DMS153 treated with DMSO at 0.1 percent for 48 hours (cell line): ENCODE results near the gene DMAP1.

Experiments used
- DNase-seq: peaks from one replicate; lab custom pipeline; 2025; ENCODE audit not compliant: unreplicated experiment; lab: John Stamatoyannopoulos, UW

The DMAP1 gene

DNA sequence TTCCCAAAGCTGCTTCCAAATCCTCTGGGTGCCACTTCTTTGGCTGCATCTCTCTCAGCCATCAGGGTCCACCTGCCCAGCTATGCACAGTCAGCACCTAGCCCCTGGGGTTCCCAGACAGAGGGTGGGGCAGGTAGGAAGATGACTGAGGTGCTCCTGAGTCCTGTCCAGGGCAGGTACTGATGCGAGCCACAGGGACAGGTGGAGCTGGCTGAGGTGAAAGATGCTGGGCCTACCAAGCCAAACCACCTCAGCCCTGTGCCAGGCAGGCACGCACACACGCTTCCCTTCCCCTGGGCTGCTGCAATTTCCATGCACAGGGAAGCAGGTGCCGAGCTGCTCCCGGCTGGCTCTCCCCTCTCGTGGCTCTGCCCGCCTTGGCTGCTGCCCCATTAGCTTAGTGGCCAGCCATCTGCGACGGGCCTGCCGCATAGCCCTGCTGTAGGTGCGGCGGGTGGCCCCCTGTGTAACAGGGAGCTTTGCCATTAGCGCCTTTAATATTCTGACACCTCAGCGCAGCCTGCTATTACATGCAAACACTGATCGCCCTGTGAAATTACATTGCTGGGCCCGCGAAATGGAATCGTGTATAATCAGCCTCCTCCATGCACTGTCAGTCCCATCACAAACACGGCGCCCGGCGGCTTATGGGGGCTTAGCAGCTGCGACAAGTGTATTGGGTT is 38.9 kb downstream of the DMAP1 start:
- no peak for DNase-seq

- no peak for DNase-seq
Observed at GRCh38 chr1:44254392-44254910, 41.2 kb downstream of the DMAP1 start.

- DNase-seq: no peak
Observed at GRCh38 chr1:44256762-44257554, 43.7 kb downstream of the DMAP1 start.

DNA sequence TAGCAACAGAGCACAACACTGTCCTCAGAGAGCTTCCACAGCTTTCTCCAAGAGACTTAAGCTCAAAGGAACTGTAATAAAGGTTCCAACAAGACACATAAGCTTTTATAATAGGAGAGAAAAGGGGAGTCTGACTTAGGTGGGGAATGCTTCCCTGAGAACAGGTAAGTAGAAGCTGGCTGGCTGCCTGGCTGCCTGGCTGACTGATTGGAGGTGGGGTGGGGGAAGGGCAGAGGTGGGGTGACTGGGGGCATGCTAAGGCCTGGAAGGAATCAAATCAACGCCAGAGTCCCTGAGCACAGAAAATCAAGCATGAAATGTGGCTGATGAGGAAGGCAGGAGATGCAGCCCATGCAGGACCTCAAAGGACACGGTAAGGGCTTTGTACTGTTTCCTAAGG is 45.8 kb downstream of the DMAP1 start:
- DNase-seq: no peak

- DNase-seq: no peak
Observed at GRCh38 chr1:44260792-44261170, 47.5 kb downstream of the DMAP1 start.

- DNase-seq: no peak
Observed at GRCh38 chr1:44261171-44261817, 48.0 kb downstream of the DMAP1 start.

- DNase-seq: no peak
Observed at GRCh38 chr1:44261962-44262361, 48.7 kb downstream of the DMAP1 start.

- no peak for DNase-seq
Observed at GRCh38 chr1:44262414-44262813, 49.1 kb downstream of the DMAP1 start.

DNA sequence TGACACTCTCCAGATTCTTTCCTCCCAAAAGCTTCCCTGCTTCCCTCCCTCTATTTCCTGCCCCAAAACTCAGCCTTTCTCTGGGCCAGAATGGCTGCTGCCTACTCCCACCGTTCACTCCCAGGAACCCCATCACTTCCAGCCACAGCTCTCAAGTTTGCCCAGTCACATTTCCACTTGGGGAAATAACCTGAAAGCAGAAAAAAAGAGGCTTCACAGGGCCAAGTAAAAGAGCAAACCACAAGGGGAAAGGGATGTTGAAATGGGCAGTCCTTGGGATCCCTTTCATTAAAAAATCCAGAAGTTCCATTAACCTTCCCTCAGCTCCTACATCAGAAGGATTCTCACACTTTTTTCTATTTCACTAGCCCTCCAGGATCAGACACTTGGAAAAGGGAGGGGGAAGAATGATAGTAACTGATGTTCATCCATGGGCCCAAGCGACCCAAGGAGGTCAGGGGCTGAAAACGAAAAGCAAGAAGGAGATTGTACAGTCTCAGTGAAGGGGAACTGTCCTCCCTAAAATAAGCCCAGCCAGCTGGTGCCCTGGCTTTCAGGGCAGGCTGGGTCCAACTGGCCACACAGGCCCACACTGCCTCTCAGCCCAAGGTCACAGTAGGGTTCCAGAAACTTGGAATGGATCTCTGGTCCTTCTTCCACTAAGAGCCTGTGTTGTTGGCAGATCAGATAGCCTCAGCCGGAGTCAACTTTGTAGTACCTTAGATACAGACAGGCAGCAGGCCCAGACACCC is 49.7 kb downstream of the DMAP1 start:
- no peak for DNase-seq

DNA sequence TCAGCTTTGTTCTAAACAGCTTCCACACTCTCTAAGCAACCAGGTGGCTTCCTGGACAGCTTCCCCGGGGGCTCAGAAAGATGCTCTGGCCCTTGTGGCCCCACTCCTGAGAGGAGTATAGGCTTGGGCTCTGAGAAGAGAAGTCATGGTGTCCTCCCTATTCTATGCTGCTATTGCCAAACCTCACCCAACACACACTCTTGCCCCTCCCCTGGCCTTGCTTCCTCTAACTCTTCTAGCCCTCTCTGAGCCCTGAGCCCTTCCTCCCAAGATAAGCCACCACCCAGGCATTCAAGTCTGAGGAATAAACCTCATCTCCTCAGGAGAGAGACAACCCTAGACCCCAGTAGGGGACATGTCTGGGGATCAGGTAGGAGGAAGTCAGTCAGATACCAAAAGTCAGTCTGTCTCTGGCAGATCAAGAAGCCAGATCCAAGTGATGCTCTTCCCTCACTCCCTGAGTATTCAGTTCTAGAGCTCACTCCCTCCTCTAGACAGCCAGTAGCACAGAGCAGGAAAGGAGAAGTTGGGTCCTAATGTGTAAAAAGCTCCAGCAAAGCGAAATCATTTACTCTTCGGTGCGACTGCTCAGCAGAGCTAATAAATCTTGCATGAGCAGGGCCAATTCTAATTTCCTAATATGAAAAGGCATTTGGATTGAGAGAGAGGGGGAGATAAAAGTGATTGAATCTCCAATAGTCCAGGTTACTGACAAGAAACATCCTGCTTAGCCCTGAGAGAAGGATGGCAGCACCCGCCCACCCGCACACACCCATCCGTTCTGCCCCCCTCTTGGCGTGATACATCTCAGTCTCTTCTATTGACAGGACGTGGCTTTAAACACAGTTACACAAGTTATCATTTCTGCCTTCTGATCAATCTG is 50.5 kb downstream of the DMAP1 start:
- DNase-seq: no peak

DNA sequence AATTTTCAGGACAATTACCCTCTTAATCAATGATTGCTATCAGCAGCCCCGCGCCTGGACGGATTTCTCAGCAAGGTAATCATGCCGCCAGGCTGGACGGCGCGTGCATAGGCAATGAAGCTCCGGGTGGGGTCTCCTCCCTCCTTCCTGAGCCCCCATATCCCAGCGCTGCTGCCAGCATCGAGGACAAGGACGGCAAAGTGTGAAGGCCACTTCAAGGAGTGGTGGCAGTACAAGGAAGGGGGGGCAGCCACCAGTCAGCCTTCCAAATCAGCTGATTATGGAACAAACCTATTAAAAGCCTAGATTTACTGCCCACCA is 51.1 kb downstream of the DMAP1 start:
- no peak for DNase-seq

DNA sequence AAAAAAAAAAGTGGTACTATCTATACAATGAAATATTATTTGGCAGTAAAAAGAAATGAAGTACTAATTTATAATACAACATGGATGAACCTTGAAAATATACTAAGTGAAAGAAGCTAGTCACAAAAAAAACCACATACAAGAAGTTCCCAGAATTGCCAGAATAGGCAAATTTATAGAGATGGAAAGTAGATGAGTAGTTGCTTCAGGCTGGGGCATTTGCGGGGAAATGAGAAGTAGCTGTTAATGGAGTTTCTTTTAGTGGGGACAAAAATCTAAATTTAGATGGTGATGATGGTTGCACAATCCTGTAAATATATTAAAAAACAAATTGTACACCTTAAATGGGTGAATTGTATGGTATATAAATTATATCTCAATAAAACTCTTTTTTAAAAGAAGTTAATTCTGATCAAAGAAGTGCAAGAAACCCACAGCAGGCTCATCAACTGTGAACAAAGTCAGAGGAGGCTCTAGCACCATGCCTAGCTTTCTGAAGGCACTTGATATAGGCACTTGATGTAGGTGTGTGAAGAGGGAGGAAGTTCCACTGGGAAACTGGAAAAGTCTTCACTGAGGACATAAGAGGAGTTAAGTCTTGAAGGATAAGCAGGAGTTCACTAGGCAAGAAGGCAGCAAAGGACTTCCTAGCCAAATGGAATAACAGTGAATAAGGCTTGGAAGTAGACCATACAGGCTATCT is 52.5 kb downstream of the DMAP1 start:
- no peak for DNase-seq

DNA sequence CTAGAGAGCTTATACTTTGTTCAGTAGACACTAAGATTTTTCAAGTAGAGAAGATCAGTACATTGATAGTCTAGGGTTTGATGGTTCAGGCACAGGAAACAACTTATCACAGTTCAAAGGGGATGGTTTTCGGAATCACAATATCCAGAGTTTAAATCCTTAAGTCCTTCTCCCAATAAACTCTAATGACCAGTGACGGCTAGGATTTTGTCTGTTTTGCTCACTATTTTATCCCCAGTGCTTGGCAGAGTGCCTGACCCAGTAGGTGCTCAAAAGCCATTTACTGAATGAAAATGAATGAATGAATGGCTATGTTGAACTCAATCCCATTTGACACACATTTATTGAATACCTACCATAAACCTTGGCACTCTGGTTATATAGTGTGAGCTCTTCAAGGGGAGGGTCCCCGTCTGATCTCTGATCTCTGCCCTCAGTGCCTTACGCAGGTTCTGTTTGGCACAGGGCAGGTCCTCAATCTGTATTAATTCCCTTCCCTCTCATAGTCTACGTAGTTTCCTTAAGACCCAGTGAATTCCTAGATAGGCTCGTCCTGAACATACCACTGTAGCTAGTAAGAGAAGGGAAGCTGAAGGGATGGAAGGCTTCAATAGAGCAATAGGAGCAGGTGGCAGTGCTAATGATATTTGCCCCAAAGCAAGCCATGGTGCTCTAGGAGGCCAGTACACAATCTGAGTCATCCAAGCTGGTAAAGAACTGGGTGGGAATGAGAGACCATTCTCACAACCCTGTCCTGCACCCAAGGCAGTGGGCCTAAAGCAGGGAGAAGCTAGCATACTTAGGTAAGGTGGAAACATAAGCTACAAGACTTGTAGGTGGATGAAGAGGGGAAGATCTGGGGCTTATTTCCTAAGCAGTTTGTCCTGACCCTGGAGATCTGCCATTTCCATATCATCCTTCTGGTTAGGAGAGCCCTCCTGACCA is 53.4 kb downstream of the DMAP1 start:
- DNase-seq: no peak

DNA sequence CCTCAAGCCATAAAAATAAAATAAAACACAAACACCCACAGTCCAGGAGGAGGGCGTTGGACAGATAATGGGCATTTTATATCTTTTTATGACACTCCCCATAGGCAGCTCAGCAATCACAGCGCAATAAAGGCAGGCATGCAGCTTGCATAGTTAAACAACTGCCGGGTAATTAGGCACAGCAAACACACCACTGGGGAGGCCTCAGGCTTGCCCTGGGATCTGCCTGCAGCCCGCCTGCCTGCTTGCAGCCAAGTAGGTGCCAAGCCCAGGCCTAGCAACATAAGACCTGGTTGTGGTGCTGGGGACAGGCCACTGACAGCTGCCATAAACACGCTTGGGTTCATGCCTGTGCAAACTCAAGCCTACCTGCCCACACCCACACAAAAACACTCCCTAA is 54.2 kb downstream of the DMAP1 start:
- DNase-seq: peak; percentile 84

DNA sequence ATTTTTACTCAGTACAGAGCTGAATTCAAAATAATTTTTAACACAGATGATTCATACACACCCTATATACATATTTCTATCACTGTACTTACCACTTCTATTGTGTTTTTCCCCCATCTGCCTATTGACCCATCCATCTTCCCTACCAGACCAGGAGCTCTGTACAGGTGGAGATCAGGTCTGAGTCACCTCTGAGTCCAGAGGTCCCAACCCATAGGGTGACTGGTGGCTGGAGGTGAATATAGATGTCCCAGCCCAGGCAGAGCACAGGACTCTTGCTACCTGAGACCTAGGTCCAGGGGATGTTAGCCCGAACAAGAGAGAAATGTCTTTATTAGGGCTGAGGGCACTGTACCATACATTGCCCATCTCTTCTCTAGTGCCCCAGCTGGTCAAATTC is 54.8 kb downstream of the DMAP1 start:
- no peak for DNase-seq
